Smooth muscle cell (in vitro differentiated cells): ENCODE measurements around the gene ZNF772. TPM values are rescaled to one million over a fixed set of nuclear protein-coding genes. Genes with fewer than 3 reads are reported as not detected.

Source experiments
- DNase-seq: peaks from one replicate; lab custom pipeline; 2025; ENCODE audit not compliant: unreplicated experiment; lab: John Stamatoyannopoulos, UW
- H2AFZ ChIP-seq: fragments of 200-600 bp; sonication (generic); 2 replicates; pipeline ENCODE4 v1.6.0; 2016; ENCODE audit warnings: antibody characterized with exemption, low read depth, mild to moderate bottlenecking
- H3F3A ChIP-seq: fragments of 200-600 bp; sonication (generic); 2 replicates; pipeline ENCODE4 v1.6.0; 2017; ENCODE audit warnings: antibody characterized with exemption, low read depth
- H3K27ac ChIP-seq: fragments of 200-600 bp; sonication (generic); 2 replicates; pipeline ENCODE4 v1.5.1; 2016; ENCODE audit warnings: low read depth, mild to moderate bottlenecking
- H3K27me3 ChIP-seq: fragments of 200-600 bp; sonication (generic); 2 replicates; pipeline ENCODE4 v1.6.1; 2016; ENCODE audit warnings: low read depth, mild to moderate bottlenecking
- H3K36me3 ChIP-seq: fragments of 200-600 bp; sonication (generic); 2 replicates; pipeline ENCODE4 v1.5.1; 2016; ENCODE audit warnings: low read depth
- H3K4me1 ChIP-seq: fragments of 200-600 bp; sonication (generic); 2 replicates; pipeline ENCODE4 v1.5.1; 2016; ENCODE audit warnings: low read depth
- H3K4me2 ChIP-seq: fragments of 200-600 bp; sonication (generic); 2 replicates; pipeline ENCODE4 v1.6.0; 2016; ENCODE audit warnings: mild to moderate bottlenecking
- H3K4me3 ChIP-seq: fragments of 200-600 bp; sonication (generic); 2 replicates; pipeline ENCODE4 v1.5.1; 2016; ENCODE audit warnings: mild to moderate bottlenecking
- H3K79me2 ChIP-seq: fragments of 200-600 bp; sonication (generic); 2 replicates; pipeline ENCODE4 v1.6.0; 2016; ENCODE audit warnings: low read depth, mild to moderate bottlenecking
- H3K9ac ChIP-seq: fragments of 200-600 bp; sonication (generic); 2 replicates; pipeline ENCODE4 v1.6.0; 2016; ENCODE audit warnings: low read depth
- H3K9me3 ChIP-seq: fragments of 200-600 bp; sonication (generic); replicated peaks from 2 replicates; pipeline ENCODE4 v1.5.1; 2016; ENCODE audit warnings: low read depth
- H4K20me1 ChIP-seq: fragments of 200-600 bp; sonication (generic); 2 replicates; pipeline ENCODE4 v1.6.0; 2016; ENCODE audit warnings: low read depth
- CTCF ChIP-seq: fragments of 200-600 bp; sonication (generic); IDR thresholded peaks from 2 replicates; pipeline ENCODE4 v1.5.1; 2017; ENCODE audit warnings: borderline replicate concordance, mild to moderate bottlenecking, antibody characterized with exemption; ENCODE audit not compliant: insufficient read depth, poor library complexity, severe bottlenecking
- WGBS: methylation state at CpG from one replicate; pipeline ENCODE4 v1.1.7; 2016; ENCODE audit warnings: low lambda C conversion rate; 5-methylcytosine and 5-hydroxymethylcytosine counted together
- polyA plus RNA-seq: library from polyadenylated mRNA; unstranded; fragments of >200 nt; fragmentation: Nextera tagmentation; extraction: Ambion mirVana; gene quantifications from 2 replicates; pipeline ENCODE4 v1.2.1, GENCODE V29; 2016
- small RNA-seq: library from RNA; depleted of rRNA; stranded (forward); fragments of <200 nt; gene quantifications from one replicate; pipeline ENCODE3, GENCODE V24; 2014
- total RNA-seq: library from RNA; depleted of rRNA; stranded (reverse); fragments of >200 nt; gene quantifications from 2 replicates; pipeline ENCODE4 v1.2.3, GENCODE V29; 2014

ZNF772 gene
- total and polyA plus RNA-seq, 2 experiments from 2014 or later: 1.4 to 8.2 TPM

GRCh38 chr19:57421037-57421436 lies 56.3 kb downstream of the ZNF772 start:
- Histone ChIP-seq H4K20me1 (no peaks in the 10 kb centered on the region), H3K36me3 (peaks cover 14% of the 10 kb centered on the region), H3K4me2 (no peak overlapping the region), H3K9me3 (no peaks in the 10 kb centered on the region), H3K4me3 (no peak overlapping the region), H3K9ac (no peak overlapping the region), H2AFZ (no peak overlapping the region), H3K79me2 (peaks cover 3% of the 10 kb centered on the region), H3F3A (no peaks in the 10 kb centered on the region), H3K4me1 (no peaks in the 10 kb centered on the region), H3K27me3 (no peaks in the 10 kb centered on the region), H3K27ac (no peak overlapping the region)
- 100% methylated on average over 3 of the region's 3 CpGs for WGBS
- DNase-seq: no peak
- no peak for TF ChIP-seq CTCF

GRCh38 chr19:57419439-57419838 lies 57.9 kb downstream of the ZNF772 start:
- Histone ChIP-seq H3K9ac (no peak overlapping the region), H3K4me1 (no peaks in the 10 kb centered on the region), H3K79me2 (peaks cover 16% of the 10 kb centered on the region), H3K27ac (no peak overlapping the region), H3F3A (no peaks in the 10 kb centered on the region), H3K9me3 (no peaks in the 10 kb centered on the region), H3K4me3 (no peak overlapping the region), H4K20me1 (no peaks in the 10 kb centered on the region), H2AFZ (no peak overlapping the region), H3K4me2 (no peak overlapping the region), H3K27me3 (no peaks in the 10 kb centered on the region), H3K36me3 (peaks cover 14% of the 10 kb centered on the region)
- TF ChIP-seq CTCF: no peak
- 99% methylated on average over 4 of the region's 4 CpGs for WGBS
- DNase-seq: no peak

Small RNAs within 50 kb of the gene (small RNA-seq; reads per million reads assigned to genes)
- gene VN1R107P: not detected

Other genes starting within 250 kb of the ZNF772 start
- 1.7 and 2.8 TPM in 2 replicates for gene AURKC, start 246.5 kb downstream of the ZNF772 start, total RNA-seq
- 0.27 and 2.2 TPM in 2 replicates for gene AURKC, start 246.5 kb downstream of the ZNF772 start, polyA plus RNA-seq
- 28.9 and 33.4 TPM in 2 replicates for gene ZNF805, start 236.9 kb downstream of the ZNF772 start, total RNA-seq
- 3.4 and 5.6 TPM in 2 replicates for gene ZNF805, start 236.9 kb downstream of the ZNF772 start, polyA plus RNA-seq
- gene ZNF460, start 197.1 kb downstream of the ZNF772 start, total RNA-seq: 85.2 and 103 TPM in 2 replicates
- gene ZNF460, start 197.1 kb downstream of the ZNF772 start, polyA plus RNA-seq: 1.7 and 3.5 TPM in 2 replicates
- 5.1 and 7.5 TPM in 2 replicates for gene ZNF543, start 157.1 kb downstream of the ZNF772 start, total RNA-seq
- gene ZNF543, start 157.1 kb downstream of the ZNF772 start, polyA plus RNA-seq: 1.1 and 1.4 TPM in 2 replicates
- gene ZNF304, start 126.3 kb downstream of the ZNF772 start, total RNA-seq: 6.8 and 9.6 TPM in 2 replicates
- gene ZNF304, start 126.3 kb downstream of the ZNF772 start, polyA plus RNA-seq: 3.5 and 3.9 TPM in 2 replicates
- gene TRAPPC2B, start 114.0 kb downstream of the ZNF772 start, total RNA-seq: 25.4 and 34.4 TPM in 2 replicates
- gene TRAPPC2B, start 114.0 kb downstream of the ZNF772 start, polyA plus RNA-seq: 36.3 and 42.6 TPM in 2 replicates
- gene ZNF547, start 114.0 kb downstream of the ZNF772 start, total RNA-seq: 4.0 and 4.9 TPM in 2 replicates
- gene ZNF547, start 114.0 kb downstream of the ZNF772 start, polyA plus RNA-seq: 0.71 and 2.5 TPM in 2 replicates
- 26.9 and 27.3 TPM in 2 replicates for gene ZNF548, start 87.7 kb downstream of the ZNF772 start, total RNA-seq
- 12.3 and 13.1 TPM in 2 replicates for gene ZNF548, start 87.7 kb downstream of the ZNF772 start, polyA plus RNA-seq
- 4.3 and 7.0 TPM in 2 replicates for gene ZNF17, start 66.4 kb downstream of the ZNF772 start, total RNA-seq
- gene ZNF17, start 66.4 kb downstream of the ZNF772 start, polyA plus RNA-seq: 0.95 and 3.1 TPM in 2 replicates
- gene ZNF749, start 42.2 kb downstream of the ZNF772 start, total RNA-seq: 4.0 and 9.4 TPM in 2 replicates
- 1.6 and 3.1 TPM in 2 replicates for gene ZNF749, start 42.2 kb downstream of the ZNF772 start, polyA plus RNA-seq
- gene VN1R1, start 20.4 kb downstream of the ZNF772 start, total RNA-seq: 0.45 and 0.67 TPM in 2 replicates
- gene VN1R1, start 20.4 kb downstream of the ZNF772 start, polyA plus RNA-seq: 0.50 TPM in 1 of 2 replicates, not detected in the other
- gene ZNF419, start 10.2 kb upstream of the ZNF772 start, total RNA-seq: 11.5 and 20.5 TPM in 2 replicates
- 9.4 and 9.8 TPM in 2 replicates for gene ZNF419, start 10.2 kb upstream of the ZNF772 start, polyA plus RNA-seq
- gene ZNF773, start 22.4 kb upstream of the ZNF772 start, total RNA-seq: 7.9 and 17.2 TPM in 2 replicates
- 7.3 and 9.6 TPM in 2 replicates for gene ZNF773, start 22.4 kb upstream of the ZNF772 start, polyA plus RNA-seq
- 7.0 TPM in 2 replicates for gene ZNF549, start 49.8 kb upstream of the ZNF772 start, total RNA-seq
- gene ZNF549, start 49.8 kb upstream of the ZNF772 start, polyA plus RNA-seq: 4.4 and 4.7 TPM in 2 replicates
- gene ZNF550, start 82.3 kb upstream of the ZNF772 start, total RNA-seq: 5.1 and 6.3 TPM in 2 replicates
- 3.6 and 5.9 TPM in 2 replicates for gene ZNF550, start 82.3 kb upstream of the ZNF772 start, polyA plus RNA-seq
- gene ZNF416, start 101.3 kb upstream of the ZNF772 start, total RNA-seq: 5.4 and 6.6 TPM in 2 replicates
- 3.6 TPM in 2 replicates for gene ZNF416, start 101.3 kb upstream of the ZNF772 start, polyA plus RNA-seq
- gene ZIK1, start 106.6 kb upstream of the ZNF772 start, total RNA-seq: 6.5 and 9.1 TPM in 2 replicates
- 4.6 and 6.6 TPM in 2 replicates for gene ZIK1, start 106.6 kb upstream of the ZNF772 start, polyA plus RNA-seq
- gene ZNF530, start 122.3 kb upstream of the ZNF772 start, total RNA-seq: 3.0 and 3.2 TPM in 2 replicates
- gene ZNF530, start 122.3 kb upstream of the ZNF772 start, polyA plus RNA-seq: 3.5 and 3.7 TPM in 2 replicates
- 25.8 and 27.6 TPM in 2 replicates for gene ZNF134, start 136.7 kb upstream of the ZNF772 start, total RNA-seq
- gene ZNF134, start 136.7 kb upstream of the ZNF772 start, polyA plus RNA-seq: 7.0 and 9.0 TPM in 2 replicates
- gene ZNF211, start 155.6 kb upstream of the ZNF772 start, total RNA-seq: 14.1 and 15.7 TPM in 2 replicates
- gene ZNF211, start 155.6 kb upstream of the ZNF772 start, polyA plus RNA-seq: 10.5 and 12.1 TPM in 2 replicates
- 0.27 TPM in 1 of 2 replicates, not detected in the other for gene ZSCAN4, start 191.4 kb upstream of the ZNF772 start, total RNA-seq
- 0.38 TPM in 1 of 2 replicates, not detected in the other for gene ZSCAN4, start 191.4 kb upstream of the ZNF772 start, polyA plus RNA-seq
- gene ZNF551, start 204.4 kb upstream of the ZNF772 start, total RNA-seq: 8.2 and 11.1 TPM in 2 replicates
- 1.1 and 1.6 TPM in 2 replicates for gene ZNF551, start 204.4 kb upstream of the ZNF772 start, polyA plus RNA-seq
- gene ZNF154, start 231.6 kb upstream of the ZNF772 start, total RNA-seq: 7.3 and 9.6 TPM in 2 replicates
- gene ZNF154, start 231.6 kb upstream of the ZNF772 start, polyA plus RNA-seq: 3.3 and 8.1 TPM in 2 replicates